Measurements from ENCODE around the gene TPM1. TPM values are rescaled to one million over a fixed set of nuclear protein-coding genes. Genes with fewer than 3 reads are reported as not detected.

TPM1 gene
- total RNA-seq, 1 experiment from 2014 or later: 298 TPM

- Histone ChIP-seq H3K4me1 (ENCODE audit: control insufficient read depth, insufficient read depth, low read length) (peaks cover 5% of the 10 kb centered on the region), H3K36me3 (ENCODE audit: control insufficient read depth, insufficient read depth, low read length) (no peaks in the 10 kb centered on the region), H3K27ac (ENCODE audit: low read length) (no peak overlapping the region), H3K4me3 (ENCODE audit: low read depth in 2 of 2, low read length in 2 of 2) (no peak overlapping the region), H3K9me3 (ENCODE audit: control insufficient read depth, insufficient read depth, low read depth, low read length) (no peaks in the 10 kb centered on the region), H3K27me3 (ENCODE audit: control insufficient read depth, insufficient read depth, low read length) (no peaks in the 10 kb centered on the region)
- BruUV-seq (replicated peaks): no TSS peak
- TF ChIP-seq CTCF (IDR thresholded peaks at IDR 0.05) (peak; percentile 20; the same call in 1 of the 2 replicates), TCF7L2 (IDR thresholded peaks at IDR 0.05; ENCODE audit: low read depth, low read length) (no peak)
- ATAC-seq (no peak), DNase-seq (ENCODE audit: low read depth, low spot score) (no peak)
- intact Hi-C loops (cut with micrococcal nuclease; ENCODE audit: unreplicated experiment): no loop called here
- in situ Hi-C loops (cut with HindIII; ENCODE audit: low pct_unique_long_range_greater_than_20kb, low sequenced_read_pairs): no loop called here
- ChIA-PET CTCF (no interaction called here), POLR2A (no interaction called here)
Observed at GRCh38 chr15:63035977-63036376, 6.6 kb upstream of the TPM1 start.

- ChIA-PET POLR2A (interaction anchor here (1.0 kb wide), 1 partner anchor 10 kb away, joined by 3 read pairs; no protein-coding TSS in a partner anchor), CTCF (interaction anchor here (1.5 kb wide), 1 partner anchor 10 kb away, joined by 5 read pairs; no protein-coding TSS in a partner anchor)
- no peaks in the 10 kb centered on the region for H3K27me3 ChIP-seq (ENCODE audit: control insufficient read depth, insufficient read depth, low read length)
- no TSS peak for BruUV-seq (replicated peaks)
- H3K4me1 ChIP-seq (ENCODE audit: control insufficient read depth, insufficient read depth, low read length): peaks cover 15% of the 10 kb centered on the region
- TF ChIP-seq SIN3A (IDR thresholded peaks at IDR 0.05; ENCODE audit: borderline replicate concordance, insufficient read depth, low read depth, low read length) (no peak), POLR2AphosphoS5 (IDR thresholded peaks at IDR 0.05; ENCODE audit: low read depth, low read length) (no peak), TCF7L2 (IDR thresholded peaks at IDR 0.05; ENCODE audit: low read depth, low read length) (no peak), REST (IDR thresholded peaks at IDR 0.05; ENCODE audit: insufficient read depth in 1 of 2, low read depth in 2 of 2, low read length in 1 of 2) (no peak), CTCF (IDR thresholded peaks at IDR 0.05) (no peak)
- DNase-seq (ENCODE audit: low read depth, low spot score) (no peak), ATAC-seq (no peak)
- intact Hi-C loops (cut with micrococcal nuclease; ENCODE audit: unreplicated experiment): no loop called here
- no peak overlapping the region for H3K27ac ChIP-seq (ENCODE audit: low read length)
- no peaks in the 10 kb centered on the region for H3K9me3 ChIP-seq (ENCODE audit: control insufficient read depth, insufficient read depth, low read depth, low read length)
- H3K4me3 ChIP-seq (ENCODE audit: low read depth in 2 of 2, low read length in 2 of 2): no peak overlapping the region
- no peaks in the 10 kb centered on the region for H3K36me3 ChIP-seq (ENCODE audit: control insufficient read depth, insufficient read depth, low read length)
- in situ Hi-C loops (cut with HindIII; ENCODE audit: low pct_unique_long_range_greater_than_20kb, low sequenced_read_pairs): no loop called here
Observed at GRCh38 chr15:63037976-63038720, 4.4 kb upstream of the TPM1 start.

Data from Panc1 (cell line).